ENCODE data around the gene LDB2.

GRCh38 chr4:16730522-16731205 lies 167.8 kb downstream of the LDB2 start:
- no peak for TF ChIP-seq CTCF (conservative IDR thresholded peaks at IDR 0.05; ENCODE audit: low read length)
- no peak for TF ChIP-seq EZH2phosphoT487 (IDR thresholded peaks at IDR 0.05; ENCODE audit: borderline replicate concordance, low read depth, low read length)
